Measurements from ENCODE around the gene STK10. TPM values are rescaled to one million over a fixed set of nuclear protein-coding genes. Genes with fewer than 3 reads are reported as not detected.

The STK10 gene
- polyA plus RNA-seq, 3 donors = 21.5 to 180 (median 47.4) TPM

DNA sequence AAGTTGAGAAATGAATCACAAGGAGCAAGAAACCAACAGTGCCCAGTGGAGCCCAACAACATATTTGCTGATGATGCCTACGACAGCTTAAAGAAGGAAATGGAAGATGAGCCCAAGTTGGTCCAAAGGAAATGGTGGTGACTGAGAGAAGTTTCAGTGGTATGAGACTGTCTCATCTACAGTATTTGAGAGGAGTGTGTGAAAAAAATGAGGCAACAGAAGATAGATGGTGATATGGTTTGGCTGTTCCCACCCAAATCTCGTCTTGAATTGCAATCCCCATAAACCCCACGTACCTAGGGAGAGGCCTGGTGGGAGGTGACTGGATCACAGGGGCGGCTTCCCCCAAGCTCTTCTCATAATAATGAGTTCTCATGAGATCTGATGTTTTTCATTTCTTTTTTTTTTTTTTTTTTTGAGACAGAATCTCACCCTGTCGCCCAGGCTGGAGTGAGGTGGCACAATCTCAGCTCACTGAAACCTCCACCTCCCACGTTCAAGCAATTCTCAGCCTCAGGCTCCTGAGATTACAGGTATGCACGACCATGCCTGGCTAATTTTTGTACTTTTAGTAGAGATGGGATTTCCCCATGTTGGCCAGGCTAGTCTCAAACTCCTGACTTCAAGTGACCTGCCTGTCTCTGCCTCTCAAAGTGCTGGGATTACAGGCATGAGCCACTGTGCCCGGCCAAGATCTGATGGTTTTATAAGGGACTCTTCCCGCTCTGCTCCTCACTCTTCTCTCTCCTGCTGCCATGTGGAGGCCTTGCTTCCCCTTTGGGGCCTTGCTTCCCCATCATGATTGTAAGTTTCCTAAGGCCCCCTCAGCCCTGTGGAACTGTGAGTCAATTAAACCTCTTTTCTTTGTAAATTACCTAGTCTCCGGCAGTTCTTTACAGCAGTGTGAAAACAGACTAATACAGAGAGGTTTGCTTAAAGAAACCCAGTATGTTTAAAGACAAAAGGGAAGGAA, 36.2 kb upstream of the STK10 start:
- no peaks in the 10 kb centered on the region for H3K27me3 Mint-ChIP-seq (ENCODE audit: low read depth in 3 of 3)
- Histone ChIP-seq H2AFZ (ENCODE audit: insufficient read depth, low read depth, low read length, poor library complexity, severe bottlenecking) (no peak overlapping the region), H3K27me3 (ENCODE audit: control insufficient read depth in 2 of 2, insufficient read depth in 2 of 2, low read length in 2 of 2) (no peaks in the 10 kb centered on the region), H3K36me3 (replicated peaks in 1 of 2; ENCODE audit: control insufficient read depth in 1 of 2, insufficient read depth in 2 of 2, low read length in 2 of 2) (peaks cover 2 to 32% of the 10 kb centered on the region in 2 donors), H3K9ac (ENCODE audit: insufficient read depth, low read length, poor library complexity, severe bottlenecking) (no peak overlapping the region), H3K27ac (ENCODE audit: low read depth in 1 of 2, low read length in 2 of 2) (no peak overlapping the region), H3K79me2 (ENCODE audit: insufficient read depth, low read length) (no peaks in the 10 kb centered on the region), H3K4me3 (replicated peaks in 1 of 3; ENCODE audit: low read depth in 2 of 3, low read length in 3 of 3) (no peak overlapping the region), H4K20me1 (ENCODE audit: insufficient read depth, low read length) (no peaks in the 10 kb centered on the region), H3K4me2 (replicated peaks; ENCODE audit: extremely low read depth, low read length, poor library complexity, severe bottlenecking) (no peak overlapping the region), H3K4me1 (ENCODE audit: control insufficient read depth in 1 of 2, insufficient read depth in 2 of 2, low read length in 2 of 2) (no peaks in the 10 kb centered on the region), H3K9me3 (replicated peaks in 1 of 2; ENCODE audit: control insufficient read depth in 1 of 2, insufficient read depth in 1 of 2, low read length in 2 of 2) (no peaks in the 10 kb centered on the region)
- TF ChIP-seq, protein P1, sequence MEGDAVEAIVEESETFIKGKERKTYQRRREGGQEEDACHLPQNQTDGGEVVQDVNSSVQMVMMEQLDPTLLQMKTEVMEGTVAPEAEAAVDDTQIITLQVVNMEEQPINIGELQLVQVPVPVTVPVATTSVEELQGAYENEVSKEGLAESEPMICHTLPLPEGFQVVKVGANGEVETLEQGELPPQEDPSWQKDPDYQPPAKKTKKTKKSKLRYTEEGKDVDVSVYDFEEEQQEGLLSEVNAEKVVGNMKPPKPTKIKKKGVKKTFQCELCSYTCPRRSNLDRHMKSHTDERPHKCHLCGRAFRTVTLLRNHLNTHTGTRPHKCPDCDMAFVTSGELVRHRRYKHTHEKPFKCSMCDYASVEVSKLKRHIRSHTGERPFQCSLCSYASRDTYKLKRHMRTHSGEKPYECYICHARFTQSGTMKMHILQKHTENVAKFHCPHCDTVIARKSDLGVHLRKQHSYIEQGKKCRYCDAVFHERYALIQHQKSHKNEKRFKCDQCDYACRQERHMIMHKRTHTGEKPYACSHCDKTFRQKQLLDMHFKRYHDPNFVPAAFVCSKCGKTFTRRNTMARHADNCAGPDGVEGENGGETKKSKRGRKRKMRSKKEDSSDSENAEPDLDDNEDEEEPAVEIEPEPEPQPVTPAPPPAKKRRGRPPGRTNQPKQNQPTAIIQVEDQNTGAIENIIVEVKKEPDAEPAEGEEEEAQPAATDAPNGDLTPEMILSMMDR (IDR thresholded peaks at IDR 0.05) = no peak
- peaks cover 0 to 7% (median 0%) of the 10 kb centered on the region in 7 donors for H3K9me3 Mint-ChIP-seq
- intact Hi-C loops (cut with micrococcal nuclease) = no loop called here
- H3K4me1 Mint-ChIP-seq = peaks cover 4% of the 10 kb centered on the region
- WGBS (ENCODE audit: insufficient coverage) = 93% methylated on average over 3 of the region's 10 CpGs
- no peak overlapping the region for H3K4me3 Mint-ChIP-seq
- no peak for DNase-seq
- peak overlapping the region in 1 of 7 donors; percentile 4 for H3K27ac Mint-ChIP-seq
- H3K36me3 Mint-ChIP-seq = peaks cover 37 to 45% of the 10 kb centered on the region in 2 donors

DNA sequence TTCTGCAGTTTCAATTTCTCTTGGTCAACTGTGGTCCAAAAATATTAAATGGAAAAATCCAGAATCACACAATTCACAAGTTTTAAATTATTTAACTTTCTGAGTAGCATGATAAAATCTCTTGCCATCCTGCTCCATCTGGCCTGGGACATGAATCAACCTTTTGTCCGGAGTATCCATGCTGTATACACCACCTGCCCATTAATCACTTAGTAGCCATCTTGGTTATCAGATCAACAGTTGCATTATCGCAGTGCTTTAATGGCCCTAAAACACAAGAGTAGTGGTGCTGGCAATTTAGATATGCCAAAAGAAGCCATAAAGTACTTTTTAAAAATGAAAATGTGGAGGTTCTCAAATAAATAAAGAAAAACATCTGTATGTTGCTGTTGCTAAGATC, 31.3 kb upstream of the STK10 start:
- Histone ChIP-seq H3K4me1 (ENCODE audit: control insufficient read depth in 1 of 2, insufficient read depth in 2 of 2, low read length in 2 of 2) (no peaks in the 10 kb centered on the region), H2AFZ (ENCODE audit: insufficient read depth, low read depth, low read length, poor library complexity, severe bottlenecking) (no peak overlapping the region), H4K20me1 (ENCODE audit: insufficient read depth, low read length) (no peaks in the 10 kb centered on the region), H3K27me3 (ENCODE audit: control insufficient read depth in 2 of 2, insufficient read depth in 2 of 2, low read length in 2 of 2) (no peaks in the 10 kb centered on the region), H3K9me3 (replicated peaks in 1 of 2; ENCODE audit: control insufficient read depth in 1 of 2, insufficient read depth in 1 of 2, low read length in 2 of 2) (no peaks in the 10 kb centered on the region), H3K36me3 (replicated peaks in 1 of 2; ENCODE audit: control insufficient read depth in 1 of 2, insufficient read depth in 2 of 2, low read length in 2 of 2) (peaks cover 0 to 36% of the 10 kb centered on the region in 2 donors), H3K27ac (ENCODE audit: low read depth in 1 of 2, low read length in 2 of 2) (no peak overlapping the region), H3K79me2 (ENCODE audit: insufficient read depth, low read length) (no peaks in the 10 kb centered on the region), H3K4me3 (replicated peaks in 1 of 3; ENCODE audit: low read depth in 2 of 3, low read length in 3 of 3) (no peak overlapping the region), H3K9ac (ENCODE audit: insufficient read depth, low read length, poor library complexity, severe bottlenecking) (no peak overlapping the region), H3K4me2 (replicated peaks; ENCODE audit: extremely low read depth, low read length, poor library complexity, severe bottlenecking) (no peak overlapping the region)
- Mint-ChIP-seq H3K4me1 (peaks cover 2% of the 10 kb centered on the region), H3K36me3 (peaks cover 46 to 48% of the 10 kb centered on the region in 2 donors), H3K27ac (peak overlapping the region in 1 of 7 donors; percentile 10), H3K9me3 (peaks cover 0 to 8% (median 2%) of the 10 kb centered on the region in 7 donors), H3K27me3 (ENCODE audit: low read depth in 3 of 3) (no peaks in the 10 kb centered on the region), H3K4me3 (no peak overlapping the region)
- intact Hi-C loops (cut with micrococcal nuclease) = loop anchor here in 1 of 2 donors (10.0 kb wide), 1 partner anchor 1434 kb away; the partner anchor contains the start of gene GABRP
- no peak for DNase-seq
- WGBS (ENCODE audit: insufficient coverage) = no CpG with 5 or more reads among the region's 2 CpGs
- TF ChIP-seq, protein P1 (IDR thresholded peaks at IDR 0.05) = no peak
